Measurements from ENCODE around the gene ZNF337. TPM values are rescaled to one million over a fixed set of nuclear protein-coding genes. Genes with fewer than 3 reads are reported as not detected.
A peak's percentile ranks its signal among the peaks of the same experiment; 100 is the strongest.

Gene ZNF337
- polyA plus RNA-seq, 3 donors, result 2.1 to 12.0 (median 3.0) TPM

DNA sequence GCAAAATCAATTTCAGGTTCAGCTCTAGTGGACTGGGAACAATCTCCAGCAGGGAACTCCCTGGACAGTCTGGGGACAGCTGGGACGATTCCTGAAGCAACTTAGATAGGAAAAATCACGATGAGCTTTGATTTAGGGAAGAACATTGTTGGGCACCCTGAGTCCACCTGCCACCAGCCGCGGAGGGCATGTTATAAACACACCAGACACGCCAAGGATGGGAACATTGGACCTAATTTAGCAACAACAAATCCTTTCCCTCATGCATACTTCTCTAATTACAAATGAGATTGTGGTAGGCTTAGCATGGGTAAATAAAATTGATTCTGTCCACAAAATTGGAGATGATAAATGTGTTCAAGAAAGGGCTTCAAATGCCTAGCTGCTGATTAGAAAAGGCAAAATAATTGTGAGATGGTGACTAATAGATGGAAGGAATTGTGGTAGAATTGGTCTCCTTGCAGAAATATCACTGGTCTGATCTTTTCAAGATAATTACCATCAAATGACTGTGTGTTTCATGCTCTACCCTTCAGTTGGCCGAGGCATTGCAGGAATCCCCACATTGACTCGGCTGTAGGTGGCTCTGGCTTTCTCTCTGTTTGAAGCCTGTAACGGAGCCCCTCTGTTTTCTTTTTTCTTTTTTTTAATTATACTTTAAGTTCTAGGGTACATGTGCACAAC is 66.7 kb downstream of the ZNF337 start:
- Mint-ChIP-seq H3K9me3 (peaks cover 14 to 31% (median 24%) of the 10 kb centered on the region in 7 donors), H3K36me3 (peaks cover 1% of the 10 kb centered on the region in 2 donors), H3K4me1 (no peaks in the 10 kb centered on the region), H3K27me3 (ENCODE audit: low read depth in 3 of 3) (peaks cover 0 to 2% (median 2%) of the 10 kb centered on the region in 3 donors), H3K27ac (peak overlapping the region in 1 of 7 donors; percentile 12), H3K4me3 (no peak overlapping the region)
- Histone ChIP-seq H3K79me2 (ENCODE audit: insufficient read depth, low read length) (no peaks in the 10 kb centered on the region), H3K27ac (ENCODE audit: low read depth in 1 of 2, low read length in 2 of 2) (no peak overlapping the region), H4K20me1 (ENCODE audit: insufficient read depth, low read length) (no peaks in the 10 kb centered on the region), H3K9me3 (replicated peaks in 1 of 2; ENCODE audit: control insufficient read depth in 1 of 2, insufficient read depth in 1 of 2, low read length in 2 of 2) (peaks cover 4 to 22% of the 10 kb centered on the region in 2 donors), H3K36me3 (replicated peaks in 1 of 2; ENCODE audit: control insufficient read depth in 1 of 2, insufficient read depth in 2 of 2, low read length in 2 of 2) (no peaks in the 10 kb centered on the region), H3K4me2 (replicated peaks; ENCODE audit: extremely low read depth, low read length, poor library complexity, severe bottlenecking) (no peak overlapping the region), H3K9ac (ENCODE audit: insufficient read depth, low read length, poor library complexity, severe bottlenecking) (no peak overlapping the region), H3K4me3 (replicated peaks in 1 of 3; ENCODE audit: low read depth in 2 of 3, low read length in 3 of 3) (no peak overlapping the region), H3K4me1 (ENCODE audit: control insufficient read depth in 1 of 2, insufficient read depth in 2 of 2, low read length in 2 of 2) (no peaks in the 10 kb centered on the region), H2AFZ (ENCODE audit: insufficient read depth, low read depth, low read length, poor library complexity, severe bottlenecking) (no peak overlapping the region), H3K27me3 (ENCODE audit: control insufficient read depth in 2 of 2, insufficient read depth in 2 of 2, low read length in 2 of 2) (no peaks in the 10 kb centered on the region)
- intact Hi-C loops (cut with micrococcal nuclease), result loop anchor here in 1 of 2 donors (5.0 to 10.0 kb wide), 2 partner anchors 67 to 635 kb away; partner anchors contain the start of genes APMAP and ZNF337
- no CpG with 5 or more reads among the region's 8 CpGs for WGBS (ENCODE audit: insufficient coverage)
- no peak for DNase-seq
- TF ChIP-seq, protein P1, sequence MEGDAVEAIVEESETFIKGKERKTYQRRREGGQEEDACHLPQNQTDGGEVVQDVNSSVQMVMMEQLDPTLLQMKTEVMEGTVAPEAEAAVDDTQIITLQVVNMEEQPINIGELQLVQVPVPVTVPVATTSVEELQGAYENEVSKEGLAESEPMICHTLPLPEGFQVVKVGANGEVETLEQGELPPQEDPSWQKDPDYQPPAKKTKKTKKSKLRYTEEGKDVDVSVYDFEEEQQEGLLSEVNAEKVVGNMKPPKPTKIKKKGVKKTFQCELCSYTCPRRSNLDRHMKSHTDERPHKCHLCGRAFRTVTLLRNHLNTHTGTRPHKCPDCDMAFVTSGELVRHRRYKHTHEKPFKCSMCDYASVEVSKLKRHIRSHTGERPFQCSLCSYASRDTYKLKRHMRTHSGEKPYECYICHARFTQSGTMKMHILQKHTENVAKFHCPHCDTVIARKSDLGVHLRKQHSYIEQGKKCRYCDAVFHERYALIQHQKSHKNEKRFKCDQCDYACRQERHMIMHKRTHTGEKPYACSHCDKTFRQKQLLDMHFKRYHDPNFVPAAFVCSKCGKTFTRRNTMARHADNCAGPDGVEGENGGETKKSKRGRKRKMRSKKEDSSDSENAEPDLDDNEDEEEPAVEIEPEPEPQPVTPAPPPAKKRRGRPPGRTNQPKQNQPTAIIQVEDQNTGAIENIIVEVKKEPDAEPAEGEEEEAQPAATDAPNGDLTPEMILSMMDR (IDR thresholded peaks at IDR 0.05), result no peak

DNA sequence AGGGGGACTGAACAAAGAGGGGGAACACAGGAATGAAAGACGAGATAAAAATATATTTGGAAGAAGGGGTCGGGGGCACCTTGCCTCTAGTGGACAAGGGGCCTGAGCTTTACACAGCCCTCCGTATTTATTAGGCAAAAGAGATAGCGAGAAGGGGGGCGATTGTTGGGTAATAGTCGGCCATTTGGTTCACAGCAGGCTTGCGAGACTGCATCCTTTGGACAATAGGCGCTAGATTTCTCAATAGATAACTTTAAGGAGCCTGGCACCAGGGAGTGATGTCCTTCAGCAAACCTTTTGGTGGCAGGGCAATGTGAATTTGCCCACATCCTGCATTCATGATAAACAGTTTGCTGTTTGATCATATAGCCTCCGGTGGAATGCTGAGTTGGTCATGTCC is 69.9 kb downstream of the ZNF337 start:
- Histone ChIP-seq H3K27me3 (ENCODE audit: control insufficient read depth in 2 of 2, insufficient read depth in 2 of 2, low read length in 2 of 2) (no peaks in the 10 kb centered on the region), H2AFZ (ENCODE audit: insufficient read depth, low read depth, low read length, poor library complexity, severe bottlenecking) (no peak overlapping the region), H3K4me3 (replicated peaks in 1 of 3; ENCODE audit: low read depth in 2 of 3, low read length in 3 of 3) (no peak overlapping the region), H3K4me2 (replicated peaks; ENCODE audit: extremely low read depth, low read length, poor library complexity, severe bottlenecking) (no peak overlapping the region), H3K9ac (ENCODE audit: insufficient read depth, low read length, poor library complexity, severe bottlenecking) (no peak overlapping the region), H3K27ac (ENCODE audit: low read depth in 1 of 2, low read length in 2 of 2) (no peak overlapping the region), H3K4me1 (ENCODE audit: control insufficient read depth in 1 of 2, insufficient read depth in 2 of 2, low read length in 2 of 2) (peaks cover 16 to 24% of the 10 kb centered on the region in 2 donors), H4K20me1 (ENCODE audit: insufficient read depth, low read length) (no peaks in the 10 kb centered on the region), H3K79me2 (ENCODE audit: insufficient read depth, low read length) (peaks cover 10% of the 10 kb centered on the region), H3K36me3 (replicated peaks in 1 of 2; ENCODE audit: control insufficient read depth in 1 of 2, insufficient read depth in 2 of 2, low read length in 2 of 2) (no peaks in the 10 kb centered on the region), H3K9me3 (replicated peaks in 1 of 2; ENCODE audit: control insufficient read depth in 1 of 2, insufficient read depth in 1 of 2, low read length in 2 of 2) (peaks cover 4 to 22% of the 10 kb centered on the region in 2 donors)
- TF ChIP-seq, protein P1 (IDR thresholded peaks at IDR 0.05), result no peak
- DNase-seq, result no peak
- WGBS (ENCODE audit: insufficient coverage), result 91% methylated on average over 9 of the region's 9 CpGs
- intact Hi-C loops (cut with micrococcal nuclease), result loop anchor here in 1 of 2 donors (5.0 to 10.0 kb wide), 2 partner anchors 71 to 632 kb away; partner anchors contain the start of genes APMAP and ZNF337
- H3K27me3 Mint-ChIP-seq (ENCODE audit: low read depth in 3 of 3), result peaks cover 2 to 6% (median 5%) of the 10 kb centered on the region in 3 donors
- peaks cover 17% of the 10 kb centered on the region for H3K4me1 Mint-ChIP-seq
- H3K9me3 Mint-ChIP-seq, result peaks cover 7 to 30% (median 18%) of the 10 kb centered on the region in 7 donors
- no peak overlapping the region for H3K27ac Mint-ChIP-seq
- no peak overlapping the region for H3K4me3 Mint-ChIP-seq
- H3K36me3 Mint-ChIP-seq, result no peaks in the 10 kb centered on the region

Measured in CD14-positive monocyte (primary cell).